Endodermal cell (in vitro differentiated cells): ENCODE measurements around the gene RARRES2. TPM values are rescaled to one million over a fixed set of nuclear protein-coding genes. Genes with fewer than 3 reads are reported as not detected.

Source experiments
- DNase-seq: peaks from one replicate; pipeline ENCODE4 v3.0.0-alpha.2; 2017
- H3K27ac ChIP-seq: 2 replicates; pipeline ENCODE4 v1.5.1; 2013; ENCODE audit warnings: mild to moderate bottlenecking, low read depth, low read length, moderate library complexity
- H3K27me3 ChIP-seq: 2 replicates; pipeline ENCODE4 v1.6.1; 2013; ENCODE audit warnings: mild to moderate bottlenecking, low read length, moderate library complexity; ENCODE audit not compliant: insufficient read depth, control insufficient read depth, poor library complexity, severe bottlenecking
- H3K36me3 ChIP-seq: 2 replicates; pipeline ENCODE4 v1.7.0; 2013; ENCODE audit warnings: mild to moderate bottlenecking, low read length, moderate library complexity; ENCODE audit not compliant: control insufficient read depth, insufficient read depth
- H3K4me1 ChIP-seq: one replicate; pipeline ENCODE4 v1.7.0; 2013; ENCODE audit warnings: low read length; ENCODE audit not compliant: control insufficient read depth, insufficient read depth
- H3K4me3 ChIP-seq: 2 replicates; pipeline ENCODE4 v1.5.1; 2013; ENCODE audit warnings: mild to moderate bottlenecking, low read length, moderate library complexity
- H3K9ac ChIP-seq: 2 replicates; pipeline ENCODE4 v1.6.1; 2013; ENCODE audit warnings: mild to moderate bottlenecking, low read length, moderate library complexity; ENCODE audit not compliant: poor library complexity, severe bottlenecking; ENCODE audit errors: extremely low read depth
- H3K9me3 ChIP-seq: 2 replicates; pipeline ENCODE4 v1.6.1; 2013; ENCODE audit warnings: mild to moderate bottlenecking, low read length, moderate library complexity; ENCODE audit not compliant: control insufficient read depth
- H3K27ac Mint-ChIP-seq: 2 replicates; pipeline ENCODE4 v1.8.0; 2020; ENCODE audit warnings: mixed read lengths
- H3K27me3 Mint-ChIP-seq: 2 replicates; pipeline ENCODE4 v1.8.0; 2021; ENCODE audit warnings: mild to moderate bottlenecking, mixed read lengths; ENCODE audit not compliant: insufficient read depth
- H3K36me3 Mint-ChIP-seq: 2 replicates; pipeline ENCODE4 v1.8.0; 2020; ENCODE audit warnings: low read depth, mixed read lengths
- H3K4me1 Mint-ChIP-seq: 2 replicates; pipeline ENCODE4 v1.8.0; 2020; ENCODE audit warnings: mixed read lengths
- H3K4me3 Mint-ChIP-seq: 2 replicates; pipeline ENCODE4 v1.8.0; 2020; ENCODE audit warnings: mild to moderate bottlenecking, moderate library complexity, mixed read lengths
- H3K9me3 Mint-ChIP-seq: 2 replicates; pipeline ENCODE4 v1.8.0; 2020; ENCODE audit warnings: mild to moderate bottlenecking, mixed read lengths
- WGBS, 2 experiments: methylation state at CpG; one replicate each; pipeline versions ENCODE4 v1.1.5 to v1.1.7; 2013; ENCODE audit warnings: missing lambda C conversion rate in 2 of 2, mixed read lengths in 1 of 2; ENCODE audit not compliant: insufficient coverage in 1 of 2, insufficient read length in 1 of 2; 5-methylcytosine and 5-hydroxymethylcytosine counted together
- total RNA-seq, 2 donors: library from RNA; stranded (reverse); fragmentation: NEBNext Ultra II Directional in 1 of 2; extraction: Animal tissue kit (Norgen Biotek cat#: 25700) in 1 of 2; gene quantifications; 2 replicates in 1 of 2; 3 replicates in 1 of 2; pipeline ENCODE4 v1.2.1, GENCODE V29; 2021
- TF ChIP-seq, protein P1 (sequence below): fragments of 200-600 bp; sonication (generic); conservative IDR thresholded peaks from 2 replicates; pipeline ENCODE4 v1.5.0; 2021; ENCODE audit warnings: antibody characterized with exemption, mild to moderate bottlenecking

The RARRES2 gene
- total RNA-seq, 2 donors from 2014 or later: 32.2 to 48.2 TPM

DNA sequence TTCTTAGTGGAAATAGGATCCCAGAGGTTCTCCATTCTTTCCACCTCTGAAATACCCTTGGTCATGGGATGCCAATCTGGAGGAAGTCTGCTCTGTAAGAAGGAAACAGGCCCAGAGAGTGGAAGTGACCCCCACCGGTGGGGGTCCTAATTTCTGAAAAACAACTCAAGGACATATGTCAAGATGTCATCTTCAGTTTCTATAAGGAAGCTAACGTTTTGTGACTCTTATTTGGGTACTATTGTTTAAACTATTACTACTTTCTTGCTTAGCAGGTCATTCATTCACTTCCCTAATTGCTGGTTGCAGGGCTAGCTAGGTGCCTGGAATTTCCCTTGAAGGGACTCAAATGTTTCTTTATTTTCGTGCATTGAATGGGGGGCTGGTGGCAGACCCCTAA, 35.8 kb upstream of the RARRES2 start:
- H3K9me3 ChIP-seq: no peaks in the 10 kb centered on the region
- no peak for DNase-seq
- peaks cover 14% of the 10 kb centered on the region for H3K4me1 ChIP-seq
- peaks cover 26% of the 10 kb centered on the region for H3K36me3 Mint-ChIP-seq
- no peaks in the 10 kb centered on the region for H3K27me3 Mint-ChIP-seq
- peak overlapping the region; percentile 91 for H3K27ac Mint-ChIP-seq
- peaks cover 18% of the 10 kb centered on the region for H3K36me3 ChIP-seq
- TF ChIP-seq, protein P1, sequence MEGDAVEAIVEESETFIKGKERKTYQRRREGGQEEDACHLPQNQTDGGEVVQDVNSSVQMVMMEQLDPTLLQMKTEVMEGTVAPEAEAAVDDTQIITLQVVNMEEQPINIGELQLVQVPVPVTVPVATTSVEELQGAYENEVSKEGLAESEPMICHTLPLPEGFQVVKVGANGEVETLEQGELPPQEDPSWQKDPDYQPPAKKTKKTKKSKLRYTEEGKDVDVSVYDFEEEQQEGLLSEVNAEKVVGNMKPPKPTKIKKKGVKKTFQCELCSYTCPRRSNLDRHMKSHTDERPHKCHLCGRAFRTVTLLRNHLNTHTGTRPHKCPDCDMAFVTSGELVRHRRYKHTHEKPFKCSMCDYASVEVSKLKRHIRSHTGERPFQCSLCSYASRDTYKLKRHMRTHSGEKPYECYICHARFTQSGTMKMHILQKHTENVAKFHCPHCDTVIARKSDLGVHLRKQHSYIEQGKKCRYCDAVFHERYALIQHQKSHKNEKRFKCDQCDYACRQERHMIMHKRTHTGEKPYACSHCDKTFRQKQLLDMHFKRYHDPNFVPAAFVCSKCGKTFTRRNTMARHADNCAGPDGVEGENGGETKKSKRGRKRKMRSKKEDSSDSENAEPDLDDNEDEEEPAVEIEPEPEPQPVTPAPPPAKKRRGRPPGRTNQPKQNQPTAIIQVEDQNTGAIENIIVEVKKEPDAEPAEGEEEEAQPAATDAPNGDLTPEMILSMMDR: no peak
- H3K4me3 ChIP-seq: no peak overlapping the region
- 77 to 80% methylated on average over 1 to 3 of the region's 3 CpGs for WGBS, 2 experiments
- no peak overlapping the region for H3K4me3 Mint-ChIP-seq
- H3K4me1 Mint-ChIP-seq: peaks cover 63% of the 10 kb centered on the region
- no peaks in the 10 kb centered on the region for H3K9me3 Mint-ChIP-seq
- no peak overlapping the region for H3K27ac ChIP-seq
- H3K9ac ChIP-seq: no peak overlapping the region
- no peaks in the 10 kb centered on the region for H3K27me3 ChIP-seq

DNA sequence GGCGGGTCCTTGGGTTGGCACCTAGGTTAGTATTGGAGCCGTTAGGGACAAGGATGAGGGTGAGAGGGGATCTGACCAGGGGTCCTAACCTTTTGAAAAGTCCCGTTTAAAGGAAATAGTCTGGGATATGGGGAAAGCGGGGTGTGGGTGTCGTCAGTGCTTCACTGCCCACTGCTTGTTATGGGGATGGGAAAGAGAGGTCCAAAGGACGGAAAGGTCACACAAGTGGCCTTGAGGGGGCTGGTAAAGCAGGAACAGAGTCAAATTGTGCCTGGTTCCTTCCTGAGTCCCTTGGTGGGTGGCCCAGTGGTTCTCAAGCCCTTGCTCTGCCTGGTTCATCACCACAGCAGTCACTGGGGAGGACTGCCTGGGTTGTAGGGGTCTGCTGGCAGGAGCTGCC, 35.1 kb upstream of the RARRES2 start:
- H3K27me3 Mint-ChIP-seq: no peaks in the 10 kb centered on the region
- TF ChIP-seq, protein P1: no peak
- peaks cover 14% of the 10 kb centered on the region for H3K4me1 ChIP-seq
- H3K36me3 ChIP-seq: peaks cover 24% of the 10 kb centered on the region
- WGBS, 2 experiments: 87 to 94% methylated on average over 5 to 6 of the region's 6 CpGs
- no peak overlapping the region for H3K4me3 Mint-ChIP-seq
- H3K4me3 ChIP-seq: no peak overlapping the region
- peaks cover 26% of the 10 kb centered on the region for H3K36me3 Mint-ChIP-seq
- peak overlapping the region; percentile 40 for H3K27ac Mint-ChIP-seq
- H3K27me3 ChIP-seq: no peaks in the 10 kb centered on the region
- H3K9ac ChIP-seq: no peak overlapping the region
- H3K9me3 ChIP-seq: no peaks in the 10 kb centered on the region
- no peak overlapping the region for H3K27ac ChIP-seq
- H3K9me3 Mint-ChIP-seq: no peaks in the 10 kb centered on the region
- peaks cover 61% of the 10 kb centered on the region for H3K4me1 Mint-ChIP-seq
- peak; percentile 45 for DNase-seq

DNA sequence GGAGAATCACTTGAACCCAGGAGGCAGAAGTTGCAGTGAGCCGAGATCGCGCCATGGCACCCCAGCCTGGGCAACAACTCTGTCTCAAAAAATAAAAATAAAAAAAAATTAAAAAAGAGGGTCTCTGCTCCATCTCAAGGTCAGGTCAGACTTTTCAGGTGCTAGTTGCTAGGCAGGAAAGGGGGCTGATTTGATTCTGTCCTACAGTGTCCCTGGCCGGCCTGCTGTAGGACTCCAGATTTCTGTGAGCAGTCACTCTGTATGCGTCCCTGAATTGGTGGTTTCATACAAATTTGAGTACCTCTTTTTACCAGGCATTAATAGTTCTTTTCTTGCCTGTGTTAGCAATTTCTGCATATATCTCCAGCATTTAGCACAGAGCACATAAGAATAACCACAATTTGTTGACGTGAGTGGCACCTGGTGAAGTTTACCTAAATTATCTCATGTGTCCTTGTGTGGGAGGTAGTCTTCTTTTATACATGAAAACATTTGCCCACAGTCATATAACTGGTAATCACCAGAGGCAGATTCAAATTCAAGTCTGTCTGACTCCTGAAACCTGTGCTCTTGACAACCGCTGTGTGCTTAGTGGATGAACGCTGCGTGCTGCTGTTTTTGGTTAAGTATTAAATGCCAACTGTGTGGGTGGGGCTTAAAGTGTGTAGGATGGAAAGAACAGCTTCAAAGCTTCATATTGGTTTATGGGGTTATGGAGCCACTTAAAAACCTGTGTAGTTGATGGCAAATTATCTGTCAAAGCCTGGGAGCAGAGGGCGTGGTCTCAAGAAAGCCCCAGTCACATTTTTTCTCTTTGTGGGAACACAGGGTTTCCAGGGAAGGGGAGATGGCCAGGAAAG, 34.5 kb upstream of the RARRES2 start:
- no peak for DNase-seq
- Mint-ChIP-seq H3K36me3 (peaks cover 28% of the 10 kb centered on the region), H3K4me3 (no peak overlapping the region), H3K27ac (peak overlapping the region; percentile 40), H3K27me3 (no peaks in the 10 kb centered on the region), H3K4me1 (peaks cover 58% of the 10 kb centered on the region), H3K9me3 (no peaks in the 10 kb centered on the region)
- Histone ChIP-seq H3K27me3 (no peaks in the 10 kb centered on the region), H3K9me3 (no peaks in the 10 kb centered on the region), H3K9ac (no peak overlapping the region), H3K36me3 (peaks cover 30% of the 10 kb centered on the region), H3K4me3 (no peak overlapping the region), H3K27ac (peak overlapping the region; percentile 17), H3K4me1 (peaks cover 15% of the 10 kb centered on the region)
- 97 to 98% methylated on average over 5 to 10 of the region's 10 CpGs for WGBS, 2 experiments
- TF ChIP-seq, protein P1: no peak
